GM21381 (cell line): ENCODE results near the gene FAM236D.
"Not testable (repeated sequence)": the region's sequence is repeated elsewhere in the genome, so short reads cannot be mapped to it uniquely, and the experiment has no call there.

Source experiments
- ATAC-seq: cut with Tn5 transposase; IDR thresholded peaks from one replicate; pipeline ENCODE4 v1.9.1; 2021; ENCODE audit warnings: mild to moderate bottlenecking, moderate library complexity; ENCODE audit not compliant: unreplicated experiment

The FAM236D gene

DNA sequence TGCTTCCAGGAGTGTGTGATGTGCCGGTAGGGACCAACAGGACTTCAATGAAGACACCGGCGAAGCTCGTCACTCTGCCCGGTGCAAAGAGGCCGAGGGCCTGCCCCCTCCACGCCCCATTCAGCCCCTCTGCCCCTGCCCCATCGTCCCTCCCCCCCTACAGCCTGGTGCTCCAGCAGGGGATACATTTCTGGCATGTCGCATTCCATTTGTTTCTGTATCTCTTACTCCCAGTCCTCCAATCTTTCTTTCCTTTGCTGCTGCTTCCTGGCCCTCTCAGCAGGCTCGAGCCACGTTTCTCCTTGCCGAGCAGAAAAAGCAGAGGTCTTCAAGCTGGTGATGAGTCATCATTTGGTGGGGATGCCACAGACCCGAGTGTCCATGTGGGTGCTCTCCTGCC is at the start of gene FAM236D:
FAM236D (minus strand) TSS at position 101 of the 400 bp plus-strand sequence; CDS start at position 1, 100 bp downstream.
- ATAC-seq = not testable (repeated sequence)

DNA sequence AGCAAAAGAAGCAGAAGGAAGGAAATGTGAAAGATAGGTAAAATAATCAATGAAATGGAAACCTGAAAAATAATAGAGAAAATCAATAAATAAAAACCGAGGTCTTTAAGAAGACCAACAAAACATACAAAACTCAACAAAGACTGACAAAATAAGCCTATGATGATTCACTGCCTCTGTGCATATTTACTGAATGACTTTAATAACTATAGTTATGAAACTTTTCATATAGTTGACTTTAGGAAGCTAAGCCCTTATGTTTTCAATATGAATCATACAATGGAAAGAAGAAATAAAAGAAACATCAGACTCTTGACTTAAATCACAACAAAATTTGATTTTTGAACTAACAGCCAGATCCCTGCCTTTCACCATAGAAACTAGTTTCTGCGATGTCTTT is 29.5 kb upstream of the FAM236D start:
- not testable (repeated sequence) for ATAC-seq

DNA sequence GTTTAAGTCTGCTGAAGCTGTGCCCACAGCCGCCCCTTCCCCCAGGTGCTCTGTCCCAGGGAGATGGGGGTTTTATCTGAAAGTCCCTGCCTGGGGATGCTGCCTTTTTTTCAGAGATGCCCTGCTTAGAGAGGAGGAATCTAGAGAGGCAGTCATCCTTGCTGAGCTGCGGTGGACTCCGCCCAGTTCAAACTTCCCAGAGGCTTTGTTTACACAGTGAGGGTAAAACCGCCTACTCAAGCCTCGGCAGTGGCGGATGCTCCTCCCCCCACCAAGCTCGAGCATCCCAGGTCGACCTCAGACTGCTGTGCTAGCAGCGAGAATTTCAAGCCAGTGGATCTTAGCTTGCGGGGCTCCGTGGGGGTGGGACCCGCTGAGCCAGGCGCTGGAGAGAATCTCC is 22.7 kb upstream of the FAM236D start:
- ATAC-seq = not testable (repeated sequence)

DNA sequence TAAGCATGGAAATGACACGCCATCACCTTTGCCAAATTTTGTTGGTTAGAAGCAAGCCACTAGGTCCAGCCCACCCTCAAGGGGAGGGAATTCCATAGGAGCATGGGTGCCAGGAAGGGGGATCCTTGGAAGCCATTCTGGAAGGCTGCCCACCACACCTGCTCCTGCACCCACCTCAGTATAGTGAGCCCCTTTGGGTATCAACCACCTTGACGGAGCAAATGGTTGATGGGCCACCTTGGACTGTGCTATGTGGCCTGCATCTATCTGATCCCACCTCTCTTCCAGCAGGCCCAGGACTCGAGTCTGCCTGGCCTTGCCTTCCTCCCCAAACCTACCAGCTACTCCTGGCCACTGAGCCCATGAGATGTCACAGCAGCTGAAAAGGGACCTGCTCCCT is 17.6 kb downstream of the FAM236D start:
- ATAC-seq = not testable (repeated sequence)

DNA sequence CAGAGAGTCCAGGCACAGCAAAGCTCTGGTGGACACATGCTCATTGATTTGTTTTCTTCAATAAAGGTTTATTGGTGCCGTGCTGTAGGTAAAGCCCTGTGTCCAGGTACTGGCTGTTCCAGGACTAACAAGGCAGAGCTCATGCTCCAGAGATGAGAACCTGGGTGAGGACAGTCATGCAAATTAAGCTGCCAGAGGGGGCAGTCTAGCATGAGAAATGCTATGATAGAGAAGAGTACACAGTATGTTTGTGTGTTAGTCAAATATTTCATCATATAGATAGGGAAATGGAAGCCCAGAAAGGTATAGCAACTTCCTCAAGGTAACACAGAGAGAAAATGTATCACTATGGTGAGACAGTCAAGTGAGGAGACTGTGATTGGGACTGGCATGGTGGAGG is 19.9 kb downstream of the FAM236D start:
- ATAC-seq = not testable (repeated sequence)

DNA sequence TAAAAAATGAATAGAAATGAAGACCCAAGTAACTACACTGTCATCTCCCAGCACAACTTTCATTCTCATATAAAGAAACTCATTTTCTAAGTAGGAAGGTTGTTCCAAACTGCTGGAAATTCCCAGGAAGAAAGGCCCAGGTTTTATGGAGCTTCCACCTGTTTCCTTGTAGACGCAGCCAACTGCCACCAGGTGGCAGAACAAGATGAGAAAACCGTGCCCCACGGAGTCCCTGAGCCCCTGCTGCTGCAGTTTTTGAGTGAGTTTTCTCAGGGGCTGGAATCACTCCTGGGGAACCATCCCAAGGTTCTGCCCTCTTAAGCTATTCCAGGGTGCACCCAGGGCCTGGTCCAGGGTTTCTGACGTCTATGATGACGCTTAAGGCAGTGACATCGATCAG is 24.0 kb downstream of the FAM236D start:
- not testable (repeated sequence) for ATAC-seq

DNA sequence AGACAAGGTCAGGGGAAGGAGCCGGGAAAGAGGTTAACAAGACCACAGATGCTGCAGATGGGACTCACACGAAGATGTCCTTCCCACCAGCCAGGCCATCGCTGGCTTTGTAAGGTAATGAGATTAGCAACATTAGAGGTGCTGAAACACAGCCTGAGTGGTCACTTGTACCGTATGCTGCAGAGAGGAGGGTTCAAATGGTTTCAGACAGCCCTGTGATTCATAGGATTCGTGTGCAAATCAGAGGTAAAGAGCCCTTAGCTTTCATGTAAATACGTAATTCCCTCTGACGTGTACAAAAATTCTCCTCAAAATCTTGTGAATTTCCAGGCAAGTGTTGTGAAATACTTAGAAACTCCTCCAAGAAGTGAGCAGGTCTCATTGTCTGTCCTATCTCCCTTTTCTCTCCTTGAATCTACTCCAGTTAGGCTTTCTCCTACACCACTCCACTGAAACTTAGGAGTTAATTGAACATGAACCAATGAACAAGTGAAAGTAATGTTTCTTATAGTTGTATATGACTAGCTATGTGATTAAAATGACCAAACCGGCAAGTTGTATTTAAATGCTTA is 24.6 kb downstream of the FAM236D start:
- not testable (repeated sequence) for ATAC-seq

DNA sequence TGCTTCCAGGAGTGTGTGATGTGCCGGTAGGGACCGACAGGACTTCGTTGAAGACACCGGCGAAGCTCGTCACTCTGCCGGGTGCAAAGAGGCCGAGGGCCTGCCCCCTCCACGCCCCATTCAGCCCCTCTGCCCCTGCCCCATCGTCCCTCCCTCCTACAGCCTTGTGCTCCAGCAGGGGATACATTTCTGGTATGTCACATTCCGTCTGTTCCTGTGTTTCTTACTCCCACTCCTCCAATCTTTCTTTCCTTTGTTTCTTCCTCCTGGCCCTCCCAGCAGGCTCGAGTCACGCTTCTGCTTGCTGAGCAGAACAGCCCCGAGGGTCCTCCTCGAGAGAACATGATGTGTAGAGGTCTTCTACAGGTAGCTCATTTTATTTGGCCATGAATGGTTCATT is 25.4 kb downstream of the FAM236D start, which contains the start of gene FAM236B:
FAM236B (minus strand) TSS at position 101 of the 400 bp plus-strand sequence; CDS start at position 1, 100 bp downstream.
- ATAC-seq = not testable (repeated sequence)

DNA sequence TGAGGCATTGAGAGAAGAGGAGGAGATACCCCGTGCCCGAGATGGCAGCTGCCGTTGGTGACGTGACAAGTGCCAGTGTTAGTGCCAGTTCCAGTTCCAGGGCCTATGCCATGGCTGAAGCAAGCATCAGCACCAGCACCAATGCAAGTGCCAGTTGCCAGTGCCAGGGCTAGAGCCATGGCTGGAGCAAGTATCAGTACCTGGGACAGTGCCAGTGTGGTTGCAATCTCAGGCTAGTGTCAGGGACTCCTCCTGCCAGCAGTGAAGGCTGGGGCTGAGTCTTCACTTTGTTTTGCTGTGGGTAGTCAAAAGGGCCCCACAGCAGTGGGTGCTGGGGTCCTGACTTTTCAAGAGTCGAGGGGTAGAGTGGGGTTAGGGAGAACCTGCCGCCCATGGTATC is 29.9 kb downstream of the FAM236D start:
- ATAC-seq = not testable (repeated sequence)

DNA sequence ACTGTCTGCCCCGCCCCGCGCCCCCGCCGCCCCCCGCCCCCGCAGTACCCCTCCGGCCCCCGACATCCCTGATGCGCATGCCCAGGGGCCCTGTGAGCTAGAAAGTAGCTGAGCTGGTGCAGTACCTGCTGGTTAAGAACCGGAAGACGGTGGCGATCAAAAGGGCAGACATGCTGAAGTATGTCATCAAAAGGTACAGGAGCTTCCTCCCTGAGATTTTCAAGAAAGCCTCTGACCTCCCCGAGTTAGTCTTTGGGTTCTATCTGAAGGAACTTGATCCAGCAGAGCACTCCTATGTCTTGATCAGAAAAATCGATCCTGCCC is 30.6 kb downstream of the FAM236D start:
- peak; percentile 53 for ATAC-seq

DNA sequence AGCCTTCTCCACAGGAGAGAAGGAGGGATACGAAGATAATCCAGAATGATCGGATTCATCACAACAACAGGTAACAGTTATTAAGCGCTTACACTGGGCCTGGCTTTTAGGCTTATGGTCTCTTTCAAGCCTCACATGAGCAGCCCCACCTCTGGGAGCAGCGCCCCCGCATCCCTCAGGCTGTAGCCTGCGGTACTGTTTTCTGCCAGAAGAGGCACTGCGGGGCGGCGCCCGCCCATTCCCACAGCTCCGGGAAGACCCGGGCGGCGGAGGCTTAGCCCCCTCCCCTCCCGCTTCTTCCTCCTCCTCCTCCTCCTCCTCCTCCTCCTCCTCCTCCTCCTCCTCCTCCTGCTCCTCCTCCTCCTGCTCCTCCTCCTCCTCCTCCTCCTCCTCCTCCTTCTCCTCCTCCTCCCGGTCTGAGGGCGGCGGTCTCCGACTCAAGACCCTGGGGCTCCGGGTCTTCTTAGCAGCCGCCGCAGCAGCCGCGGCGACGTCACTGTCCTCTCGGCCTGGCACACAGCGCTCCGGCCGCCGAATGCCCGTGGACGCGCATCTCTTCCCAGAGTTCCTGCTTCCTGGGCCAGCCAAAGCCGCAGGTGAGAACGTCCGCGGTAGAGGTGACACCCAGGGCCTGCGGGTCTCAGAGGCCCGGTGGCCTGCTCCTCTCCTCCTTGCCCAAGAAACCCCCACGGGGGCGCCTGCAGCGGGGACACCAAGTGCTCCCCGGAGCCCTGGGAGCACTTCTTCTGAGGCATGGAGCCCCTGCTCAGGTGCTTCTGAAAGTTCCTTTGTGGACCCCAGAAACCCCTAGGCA is 31.1 kb downstream of the FAM236D start, which contains the start of gene DMRTC1B:
DMRTC1B (plus strand) TSS at position 238 of the 814 bp plus-strand sequence. CDS start 68,246 bp downstream, outside the sequence.
- peak; percentile 84 for ATAC-seq

DNA sequence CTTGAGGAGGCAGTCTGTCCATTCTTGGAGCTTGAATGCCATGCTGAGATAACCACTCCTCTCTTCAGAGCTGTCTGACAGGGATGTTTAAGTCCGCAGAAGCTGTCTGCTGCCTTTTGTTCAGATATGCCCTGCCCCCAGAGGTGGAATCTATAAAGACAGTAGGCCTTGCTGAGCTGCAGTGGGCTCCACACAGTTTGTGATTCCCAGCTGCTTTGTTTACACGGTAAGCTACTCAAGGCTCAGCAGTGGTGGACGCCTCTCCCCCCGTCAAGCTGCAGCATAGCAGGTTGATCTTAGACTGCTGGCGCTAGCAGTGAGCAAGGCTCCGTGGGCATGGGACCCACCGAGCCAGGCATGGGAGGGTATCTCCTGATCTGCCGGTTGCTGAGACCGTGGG is 47.6 kb downstream of the FAM236D start:
- not testable (repeated sequence) for ATAC-seq
